Endodermal cell (in vitro differentiated cells): ENCODE results near the gene IDE. TPM values are rescaled to one million over a fixed set of nuclear protein-coding genes. Genes with fewer than 3 reads are reported as not detected.

Experiments used
- DNase-seq: peaks from one replicate; pipeline ENCODE4 v3.0.0-alpha.2; 2017
- H3K27ac ChIP-seq: 2 replicates; pipeline ENCODE4 v1.5.1; 2013; ENCODE audit warnings: mild to moderate bottlenecking, low read depth, low read length, moderate library complexity
- H3K27me3 ChIP-seq: 2 replicates; pipeline ENCODE4 v1.6.1; 2013; ENCODE audit warnings: mild to moderate bottlenecking, low read length, moderate library complexity; ENCODE audit not compliant: insufficient read depth, control insufficient read depth, poor library complexity, severe bottlenecking
- H3K36me3 ChIP-seq: 2 replicates; pipeline ENCODE4 v1.7.0; 2013; ENCODE audit warnings: mild to moderate bottlenecking, low read length, moderate library complexity; ENCODE audit not compliant: control insufficient read depth, insufficient read depth
- H3K4me1 ChIP-seq: one replicate; pipeline ENCODE4 v1.7.0; 2013; ENCODE audit warnings: low read length; ENCODE audit not compliant: control insufficient read depth, insufficient read depth
- H3K4me3 ChIP-seq: 2 replicates; pipeline ENCODE4 v1.5.1; 2013; ENCODE audit warnings: mild to moderate bottlenecking, low read length, moderate library complexity
- H3K9ac ChIP-seq: 2 replicates; pipeline ENCODE4 v1.6.1; 2013; ENCODE audit warnings: mild to moderate bottlenecking, low read length, moderate library complexity; ENCODE audit not compliant: poor library complexity, severe bottlenecking; ENCODE audit errors: extremely low read depth
- H3K9me3 ChIP-seq: 2 replicates; pipeline ENCODE4 v1.6.1; 2013; ENCODE audit warnings: mild to moderate bottlenecking, low read length, moderate library complexity; ENCODE audit not compliant: control insufficient read depth
- H3K27ac Mint-ChIP-seq: 2 replicates; pipeline ENCODE4 v1.8.0; 2020; ENCODE audit warnings: mixed read lengths
- H3K27me3 Mint-ChIP-seq: 2 replicates; pipeline ENCODE4 v1.8.0; 2021; ENCODE audit warnings: mild to moderate bottlenecking, mixed read lengths; ENCODE audit not compliant: insufficient read depth
- H3K36me3 Mint-ChIP-seq: 2 replicates; pipeline ENCODE4 v1.8.0; 2020; ENCODE audit warnings: low read depth, mixed read lengths
- H3K4me1 Mint-ChIP-seq: 2 replicates; pipeline ENCODE4 v1.8.0; 2020; ENCODE audit warnings: mixed read lengths
- H3K4me3 Mint-ChIP-seq: 2 replicates; pipeline ENCODE4 v1.8.0; 2020; ENCODE audit warnings: mild to moderate bottlenecking, moderate library complexity, mixed read lengths
- H3K9me3 Mint-ChIP-seq: 2 replicates; pipeline ENCODE4 v1.8.0; 2020; ENCODE audit warnings: mild to moderate bottlenecking, mixed read lengths
- CTCF ChIP-seq: fragments of 200-600 bp; sonication (generic); conservative IDR thresholded peaks from 2 replicates; pipeline ENCODE4 v1.5.0; 2021; ENCODE audit warnings: antibody characterized with exemption, mild to moderate bottlenecking
- WGBS, 2 experiments: methylation state at CpG; one replicate each; pipeline versions ENCODE4 v1.1.5 to v1.1.7; 2013; ENCODE audit warnings: missing lambda C conversion rate in 2 of 2, mixed read lengths in 1 of 2; ENCODE audit not compliant: insufficient coverage in 1 of 2, insufficient read length in 1 of 2; 5-methylcytosine and 5-hydroxymethylcytosine counted together
- total RNA-seq, 2 donors: library from RNA; stranded (reverse); fragmentation: NEBNext Ultra II Directional in 1 of 2; extraction: Animal tissue kit (Norgen Biotek cat#: 25700) in 1 of 2; gene quantifications; 2 replicates in 1 of 2; 3 replicates in 1 of 2; pipeline ENCODE4 v1.2.1, GENCODE V29; 2021

Gene IDE
- total RNA-seq, 2 donors from 2014 or later, result 56.3 to 63.3 TPM

DNA sequence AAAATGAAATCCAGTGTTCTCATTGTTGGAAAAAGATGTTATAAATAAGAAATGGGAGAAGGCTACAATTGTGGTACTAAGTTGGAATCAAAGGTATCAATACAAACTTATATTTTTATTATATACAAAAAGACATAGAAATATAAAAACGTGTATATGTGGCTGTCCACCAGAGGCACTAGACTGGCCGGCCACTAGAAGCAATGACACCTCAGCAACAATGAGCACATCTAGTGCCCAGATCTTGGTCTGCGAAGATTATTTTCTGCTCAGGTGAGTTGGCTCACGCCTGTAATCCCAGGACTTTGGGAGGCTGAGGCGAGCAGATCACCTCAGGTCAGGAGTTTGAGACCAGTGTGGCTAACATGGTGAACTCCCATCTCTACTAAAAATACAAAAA, 21.6 kb downstream of the IDE start:
- peaks cover 50% of the 10 kb centered on the region for H3K36me3 Mint-ChIP-seq
- no peaks in the 10 kb centered on the region for H3K4me1 Mint-ChIP-seq
- Histone ChIP-seq H3K4me1 (no peaks in the 10 kb centered on the region), H3K27me3 (no peaks in the 10 kb centered on the region), H3K36me3 (peaks cover 40% of the 10 kb centered on the region), H3K9ac (no peak overlapping the region), H3K4me3 (no peak overlapping the region), H3K9me3 (peaks cover 23% of the 10 kb centered on the region), H3K27ac (no peak overlapping the region)
- peak; percentile 65 for TF ChIP-seq CTCF
- WGBS, 2 experiments, result 93 to 94% methylated on average over 4 to 5 of the region's 5 CpGs
- no peaks in the 10 kb centered on the region for H3K27me3 Mint-ChIP-seq
- H3K4me3 Mint-ChIP-seq, result no peak overlapping the region
- peaks cover 26% of the 10 kb centered on the region for H3K9me3 Mint-ChIP-seq
- no peak overlapping the region for H3K27ac Mint-ChIP-seq
- no peak for DNase-seq

GRCh38 chr10:92550924-92551323, 23.0 kb downstream of the IDE start:
- Mint-ChIP-seq H3K4me1 (no peaks in the 10 kb centered on the region), H3K4me3 (no peak overlapping the region), H3K27me3 (no peaks in the 10 kb centered on the region), H3K9me3 (peaks cover 21% of the 10 kb centered on the region), H3K27ac (no peak overlapping the region), H3K36me3 (peaks cover 38% of the 10 kb centered on the region)
- no peak overlapping the region for H3K4me3 ChIP-seq
- no peaks in the 10 kb centered on the region for H3K27me3 ChIP-seq
- no peaks in the 10 kb centered on the region for H3K4me1 ChIP-seq
- no peak for DNase-seq
- peak; percentile 15 for TF ChIP-seq CTCF
- no peak overlapping the region for H3K9ac ChIP-seq
- 81% methylated on average over 2 of the region's 2 CpGs; no CpG with 5 or more reads in 1 of the 2 experiments for WGBS, 2 experiments
- H3K36me3 ChIP-seq, result peaks cover 34% of the 10 kb centered on the region
- H3K9me3 ChIP-seq, result peaks cover 21% of the 10 kb centered on the region
- H3K27ac ChIP-seq, result no peak overlapping the region

DNA sequence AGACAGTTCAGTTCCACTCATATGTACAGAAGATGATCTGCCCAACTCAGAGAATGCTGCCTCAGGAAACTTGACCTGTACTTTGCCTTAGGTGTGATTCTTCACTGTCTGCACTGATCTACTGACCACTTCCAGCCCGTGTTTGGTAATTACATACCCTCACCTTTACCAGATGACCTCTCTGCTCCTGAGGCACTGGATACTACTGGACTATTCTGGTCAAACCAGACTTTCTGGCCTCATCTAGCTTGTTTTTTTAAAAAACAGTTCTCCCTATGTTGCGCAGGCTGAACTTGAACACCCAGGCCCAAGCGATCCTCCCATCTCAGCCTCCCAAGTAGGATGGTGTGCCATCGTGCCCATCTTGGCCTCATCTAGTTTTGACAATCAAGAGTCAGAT, 26.2 kb downstream of the IDE start:
- H3K9me3 ChIP-seq, result no peaks in the 10 kb centered on the region
- H3K4me1 ChIP-seq, result no peaks in the 10 kb centered on the region
- Mint-ChIP-seq H3K4me3 (no peak overlapping the region), H3K27me3 (no peaks in the 10 kb centered on the region), H3K27ac (no peak overlapping the region), H3K9me3 (no peaks in the 10 kb centered on the region), H3K4me1 (peaks cover 9% of the 10 kb centered on the region), H3K36me3 (peaks cover 10% of the 10 kb centered on the region)
- DNase-seq, result no peak
- H3K27me3 ChIP-seq, result no peaks in the 10 kb centered on the region
- no peak for TF ChIP-seq CTCF
- H3K9ac ChIP-seq, result no peak overlapping the region
- no peak overlapping the region for H3K27ac ChIP-seq
- H3K4me3 ChIP-seq, result no peak overlapping the region
- WGBS, 2 experiments, result 94 to 96% methylated on average over 4 of the region's 4 CpGs
- peaks cover 13% of the 10 kb centered on the region for H3K36me3 ChIP-seq
